Measurements from ENCODE around the gene PTPRN2. TPM values are rescaled to one million over a fixed set of nuclear protein-coding genes. Genes with fewer than 3 reads are reported as not detected.

Gene PTPRN2
- total RNA-seq, 1 donor from 2014 or later: 1.8 TPM

DNA sequence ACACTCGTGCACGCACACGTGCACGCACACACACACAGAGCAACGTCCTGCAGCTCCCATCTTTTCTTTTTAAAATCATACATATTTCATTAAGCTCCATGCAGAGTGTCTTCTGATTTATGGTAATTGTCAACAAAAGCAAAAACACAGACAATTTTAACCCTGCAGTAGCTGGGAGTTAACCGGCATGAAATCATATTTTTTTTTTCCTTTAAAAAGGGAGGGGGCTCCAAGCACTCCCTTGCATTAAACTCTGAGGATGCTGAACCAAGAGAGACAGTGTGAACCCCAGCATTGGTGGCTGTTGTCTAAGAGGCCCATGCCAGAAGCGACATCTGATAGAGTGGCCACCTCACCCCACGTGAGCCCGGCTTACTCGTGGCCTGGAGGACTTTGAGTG is 708.2 kb downstream of the PTPRN2 start:
- TF ChIP-seq, protein P1, sequence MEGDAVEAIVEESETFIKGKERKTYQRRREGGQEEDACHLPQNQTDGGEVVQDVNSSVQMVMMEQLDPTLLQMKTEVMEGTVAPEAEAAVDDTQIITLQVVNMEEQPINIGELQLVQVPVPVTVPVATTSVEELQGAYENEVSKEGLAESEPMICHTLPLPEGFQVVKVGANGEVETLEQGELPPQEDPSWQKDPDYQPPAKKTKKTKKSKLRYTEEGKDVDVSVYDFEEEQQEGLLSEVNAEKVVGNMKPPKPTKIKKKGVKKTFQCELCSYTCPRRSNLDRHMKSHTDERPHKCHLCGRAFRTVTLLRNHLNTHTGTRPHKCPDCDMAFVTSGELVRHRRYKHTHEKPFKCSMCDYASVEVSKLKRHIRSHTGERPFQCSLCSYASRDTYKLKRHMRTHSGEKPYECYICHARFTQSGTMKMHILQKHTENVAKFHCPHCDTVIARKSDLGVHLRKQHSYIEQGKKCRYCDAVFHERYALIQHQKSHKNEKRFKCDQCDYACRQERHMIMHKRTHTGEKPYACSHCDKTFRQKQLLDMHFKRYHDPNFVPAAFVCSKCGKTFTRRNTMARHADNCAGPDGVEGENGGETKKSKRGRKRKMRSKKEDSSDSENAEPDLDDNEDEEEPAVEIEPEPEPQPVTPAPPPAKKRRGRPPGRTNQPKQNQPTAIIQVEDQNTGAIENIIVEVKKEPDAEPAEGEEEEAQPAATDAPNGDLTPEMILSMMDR (IDR thresholded peaks at IDR 0.05): no peak
- intact Hi-C loops (cut with micrococcal nuclease): no loop called here
- Mint-ChIP-seq H3K4me1 (peaks cover 6% of the 10 kb centered on the region), H3K27me3 (no peaks in the 10 kb centered on the region), H3K4me3 (no peak overlapping the region), H3K9me3 (peaks cover 4% of the 10 kb centered on the region), H3K36me3 (ENCODE audit: low read depth) (no peaks in the 10 kb centered on the region), H3K27ac (no peak overlapping the region)
- CTCF ChIA-PET: no interaction called here
- no peak for ATAC-seq (ENCODE audit: low read depth)
- POLR2A ChIA-PET: no interaction called here
- DNase-seq: no peak

DNA sequence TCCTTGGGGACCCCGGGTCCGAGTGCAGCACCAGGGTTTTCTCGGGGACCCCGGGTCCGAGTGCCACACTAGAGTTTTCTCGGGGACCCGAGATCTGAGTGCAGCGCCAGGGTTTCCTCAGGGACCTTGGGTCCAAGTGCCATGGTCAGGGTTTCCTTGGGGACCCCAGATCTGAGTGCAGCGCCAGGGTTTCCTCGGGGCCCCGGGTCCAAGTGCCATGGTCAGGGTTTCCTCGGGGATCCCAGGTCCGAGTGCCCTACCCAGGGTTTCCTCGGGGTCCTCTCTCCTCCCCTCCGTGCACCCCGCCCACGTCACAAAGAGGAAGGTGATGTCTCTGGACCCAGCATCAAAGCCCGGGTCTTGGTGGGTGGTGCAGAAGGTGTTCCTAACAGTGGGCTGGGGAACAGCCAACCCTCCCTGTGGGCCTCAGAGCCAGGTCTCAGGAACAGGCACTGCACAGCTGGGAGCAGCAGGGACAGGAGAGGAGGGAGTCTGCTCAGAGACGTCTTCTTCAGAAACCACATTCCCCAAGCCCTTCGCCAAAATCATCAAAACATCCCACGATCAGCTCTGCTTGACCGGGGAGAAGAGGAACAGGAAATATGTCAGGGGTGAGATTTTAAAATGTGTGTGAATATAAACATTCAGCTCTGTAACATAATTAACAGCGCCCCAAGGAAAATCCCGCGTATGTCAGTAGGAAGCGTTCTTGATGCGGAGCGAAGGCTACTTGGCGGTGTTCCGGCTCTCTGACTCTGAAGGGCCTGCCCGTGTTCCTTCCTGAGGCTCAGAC is 710.1 kb downstream of the PTPRN2 start:
- POLR2A ChIA-PET: no interaction called here

DNA sequence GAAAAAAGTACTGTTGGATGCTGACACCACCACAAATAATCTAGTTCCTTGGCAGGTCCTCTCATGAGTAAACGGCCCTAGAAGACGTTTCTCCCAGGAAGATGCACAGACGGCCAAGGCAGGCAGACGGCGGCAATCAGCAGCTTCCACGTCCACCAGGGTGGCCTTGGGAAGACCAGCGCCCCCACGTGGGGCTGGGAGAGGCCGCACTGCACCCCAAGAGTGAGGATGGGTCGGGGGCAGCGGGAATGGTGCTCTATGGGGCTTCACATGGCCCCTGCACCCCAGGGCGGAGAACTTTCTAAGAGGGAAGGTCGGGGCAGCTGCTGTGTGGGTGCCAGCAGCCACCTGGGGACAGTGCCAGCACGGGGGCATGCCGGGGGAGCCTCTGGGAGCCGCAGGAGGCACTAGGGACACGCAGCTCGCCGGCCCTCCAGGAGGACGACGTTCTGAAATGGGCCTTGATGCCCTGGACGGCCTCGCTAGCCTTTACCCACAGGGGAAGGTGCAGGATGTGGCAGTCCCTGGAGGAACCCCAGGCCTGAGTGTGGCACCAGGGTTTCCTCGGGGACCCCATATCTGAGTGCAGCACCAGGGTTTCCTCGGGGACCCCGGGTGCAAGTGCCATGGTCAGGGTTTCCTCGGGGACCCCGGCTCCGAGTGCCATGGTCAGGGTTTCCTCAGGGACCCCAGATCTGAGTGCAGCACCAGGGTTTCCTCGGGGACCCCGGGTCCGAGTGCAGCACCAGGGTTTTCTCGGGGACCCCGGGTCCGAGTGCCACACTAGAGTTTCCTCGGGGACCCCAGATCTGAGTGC is 710.9 kb downstream of the PTPRN2 start:
- no peak overlapping the region for H3K4me3 Mint-ChIP-seq
- ChIA-PET POLR2A (no interaction called here), CTCF (no interaction called here)
- DNase-seq (no peak), ATAC-seq (ENCODE audit: low read depth) (no peak)
- peaks cover 4% of the 10 kb centered on the region for H3K9me3 Mint-ChIP-seq
- no peaks in the 10 kb centered on the region for H3K27me3 Mint-ChIP-seq
- H3K4me1 Mint-ChIP-seq: peaks cover 6% of the 10 kb centered on the region
- no peak overlapping the region for H3K27ac Mint-ChIP-seq
- H3K36me3 Mint-ChIP-seq (ENCODE audit: low read depth): no peaks in the 10 kb centered on the region
- intact Hi-C loops (cut with micrococcal nuclease): no loop called here
- TF ChIP-seq, protein P1 (IDR thresholded peaks at IDR 0.05): no peak

More for the DNA sequence above, 710.1 kb downstream of the PTPRN2 start:
- ATAC-seq (ENCODE audit: low read depth): no peak
- Mint-ChIP-seq H3K27me3 (no peaks in the 10 kb centered on the region), H3K27ac (no peak overlapping the region), H3K4me1 (peaks cover 6% of the 10 kb centered on the region), H3K4me3 (no peak overlapping the region), H3K36me3 (ENCODE audit: low read depth) (no peaks in the 10 kb centered on the region), H3K9me3 (peaks cover 4% of the 10 kb centered on the region)
- DNase-seq: no peak
- intact Hi-C loops (cut with micrococcal nuclease): no loop called here
- TF ChIP-seq, protein P1 (IDR thresholded peaks at IDR 0.05): no peak
- CTCF ChIA-PET: no interaction called here

DNA sequence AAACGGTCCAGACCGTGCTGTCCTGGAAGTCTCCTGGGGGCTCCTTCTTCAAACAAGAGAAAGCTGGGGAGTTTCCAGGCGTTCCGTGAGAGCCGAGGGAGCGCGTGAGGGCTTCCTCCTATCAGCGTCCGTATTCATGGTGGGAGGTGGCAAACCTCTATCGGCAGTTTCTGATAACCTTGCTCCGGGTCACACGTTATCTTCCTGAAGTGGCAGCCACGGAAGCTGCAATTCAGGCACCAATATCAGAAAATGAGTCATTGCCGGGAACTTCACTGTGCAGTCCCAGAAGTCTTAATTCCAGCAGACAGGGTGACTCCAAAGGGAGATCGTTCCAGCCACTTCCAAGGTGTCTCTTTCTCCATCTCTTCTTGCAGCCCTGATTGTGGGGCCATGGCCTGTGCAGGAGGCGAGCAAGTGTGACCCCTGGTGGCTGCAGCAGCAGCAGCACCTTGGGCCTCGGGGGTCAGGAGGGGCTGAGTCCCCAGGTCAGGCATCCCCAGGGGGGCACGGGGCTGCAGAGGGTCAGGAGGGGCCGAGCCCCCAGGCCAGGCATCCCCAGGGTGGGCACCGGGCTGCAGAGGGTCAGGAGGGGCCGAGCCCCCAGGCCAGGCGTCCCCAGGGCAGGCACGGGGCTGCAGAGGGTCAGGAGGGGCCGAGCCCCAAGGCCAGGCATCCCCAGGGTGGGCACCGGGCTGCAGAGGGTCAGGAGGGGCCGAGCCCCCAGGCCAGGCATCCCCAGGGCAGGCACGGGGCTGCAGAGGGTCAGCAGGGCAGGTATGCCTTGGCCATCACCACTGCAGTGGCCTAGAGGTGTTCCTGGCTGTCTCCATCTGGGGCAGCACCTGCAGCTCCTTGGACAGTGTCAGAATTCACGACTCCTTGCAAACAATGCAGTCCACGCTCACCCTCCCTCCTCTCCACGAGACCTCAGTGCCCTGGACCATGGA is 712.1 kb downstream of the PTPRN2 start:
- intact Hi-C loops (cut with micrococcal nuclease): no loop called here
- Mint-ChIP-seq H3K4me3 (no peak overlapping the region), H3K27me3 (no peaks in the 10 kb centered on the region), H3K36me3 (ENCODE audit: low read depth) (no peaks in the 10 kb centered on the region), H3K9me3 (no peaks in the 10 kb centered on the region), H3K4me1 (peaks cover 6% of the 10 kb centered on the region), H3K27ac (no peak overlapping the region)
- CTCF ChIA-PET: no interaction called here
- no peak for DNase-seq
- no peak for ATAC-seq (ENCODE audit: low read depth)
- TF ChIP-seq, protein P1 (IDR thresholded peaks at IDR 0.05): no peak
- POLR2A ChIA-PET: no interaction called here
